HG02840 (cell line): ENCODE measurements around the gene SMYD3.
A peak's percentile ranks its signal among the peaks of the same experiment; 100 is the strongest.

Experiments used
- ATAC-seq: cut with Tn5 transposase; IDR thresholded peaks from one replicate; pipeline ENCODE4 v1.9.1; 2021; ENCODE audit warnings: mild to moderate bottlenecking, moderate library complexity, moderate number of reproducible peaks; ENCODE audit not compliant: unreplicated experiment, low FRiP score

Gene SMYD3

DNA sequence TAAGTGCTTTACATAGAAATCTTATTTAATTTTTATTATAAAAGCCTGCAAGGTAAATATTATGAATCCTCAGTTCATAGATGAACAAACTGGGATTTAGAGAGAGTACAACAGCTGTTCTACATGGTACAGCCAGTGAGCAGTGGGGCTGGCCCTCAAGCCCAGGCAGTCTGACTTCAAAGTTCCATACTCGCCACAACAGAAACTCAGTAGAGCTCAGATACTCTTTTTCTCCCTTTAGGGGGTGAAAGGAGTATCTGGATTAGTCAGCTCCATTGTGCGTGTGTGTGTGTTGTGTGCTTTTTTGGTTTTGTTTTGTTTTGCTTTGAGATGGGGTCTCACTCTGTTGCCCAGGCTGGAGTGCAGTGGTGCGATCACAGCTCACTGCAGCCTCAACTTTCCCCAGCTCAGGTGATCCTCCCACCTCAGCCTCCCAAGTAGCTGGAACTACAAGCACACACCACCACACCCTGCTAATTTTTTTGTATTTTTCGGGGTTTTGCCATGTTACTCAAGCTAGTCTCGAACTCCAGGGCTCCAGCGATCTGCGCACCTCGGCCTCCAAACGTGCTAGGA is 378.5 kb downstream of the SMYD3 start:
- ATAC-seq, result no peak

DNA sequence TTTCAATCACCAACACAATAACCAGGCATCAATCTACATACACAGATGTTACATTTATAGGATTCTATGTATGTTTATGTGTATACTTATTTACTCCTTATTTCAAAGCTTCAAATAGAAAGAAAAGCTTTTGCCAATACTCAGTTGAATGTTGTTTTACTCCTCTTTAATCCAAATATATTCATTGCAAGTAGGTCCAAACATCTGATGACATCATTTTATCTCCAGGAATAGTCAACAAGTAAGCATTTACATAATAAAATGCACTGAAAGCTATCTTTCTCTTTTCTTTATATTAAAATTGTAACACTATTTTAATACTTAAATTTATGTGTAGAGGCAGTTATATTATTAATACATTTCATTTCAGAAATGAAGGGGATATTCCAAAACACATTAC is 380.5 kb downstream of the SMYD3 start:
- no peak for ATAC-seq

DNA sequence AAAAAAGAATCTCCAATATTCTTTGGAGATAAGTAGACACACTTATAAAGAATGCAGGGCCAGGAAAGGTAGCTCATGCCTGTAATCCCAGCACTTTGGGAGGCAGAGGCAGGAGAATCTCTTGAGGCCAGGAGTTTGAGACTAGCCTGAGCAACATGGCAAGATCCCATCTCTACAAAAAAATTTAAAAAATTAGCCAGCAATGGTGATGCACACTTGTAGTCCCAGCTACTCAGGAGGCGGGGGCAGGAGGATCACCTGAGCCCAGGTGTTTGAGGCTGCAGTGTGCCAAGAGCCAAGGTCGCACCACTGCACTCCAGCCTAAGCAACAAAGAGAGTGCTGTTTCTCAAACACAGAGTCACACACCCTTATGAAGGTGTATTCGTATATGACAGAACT is 385.0 kb downstream of the SMYD3 start:
- ATAC-seq, result no peak

DNA sequence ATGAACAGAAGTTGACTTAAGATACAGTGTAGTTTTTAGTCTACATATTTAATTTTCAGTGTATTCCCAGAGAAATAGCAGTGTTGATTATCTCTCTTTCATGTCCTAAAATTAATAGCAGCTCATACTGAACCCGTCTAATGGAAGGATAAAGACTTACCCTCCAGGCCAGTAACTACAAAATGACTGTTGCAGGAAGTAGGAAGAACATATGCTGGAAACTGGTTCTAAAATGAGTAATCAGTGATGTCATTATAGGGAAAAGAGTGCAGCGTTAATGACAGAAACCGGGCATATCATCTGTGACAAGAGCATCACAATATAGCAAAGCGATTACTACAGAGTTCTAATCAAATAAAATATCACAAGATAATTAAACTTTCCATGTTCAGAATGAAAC is 385.5 kb downstream of the SMYD3 start:
- ATAC-seq, result no peak

DNA sequence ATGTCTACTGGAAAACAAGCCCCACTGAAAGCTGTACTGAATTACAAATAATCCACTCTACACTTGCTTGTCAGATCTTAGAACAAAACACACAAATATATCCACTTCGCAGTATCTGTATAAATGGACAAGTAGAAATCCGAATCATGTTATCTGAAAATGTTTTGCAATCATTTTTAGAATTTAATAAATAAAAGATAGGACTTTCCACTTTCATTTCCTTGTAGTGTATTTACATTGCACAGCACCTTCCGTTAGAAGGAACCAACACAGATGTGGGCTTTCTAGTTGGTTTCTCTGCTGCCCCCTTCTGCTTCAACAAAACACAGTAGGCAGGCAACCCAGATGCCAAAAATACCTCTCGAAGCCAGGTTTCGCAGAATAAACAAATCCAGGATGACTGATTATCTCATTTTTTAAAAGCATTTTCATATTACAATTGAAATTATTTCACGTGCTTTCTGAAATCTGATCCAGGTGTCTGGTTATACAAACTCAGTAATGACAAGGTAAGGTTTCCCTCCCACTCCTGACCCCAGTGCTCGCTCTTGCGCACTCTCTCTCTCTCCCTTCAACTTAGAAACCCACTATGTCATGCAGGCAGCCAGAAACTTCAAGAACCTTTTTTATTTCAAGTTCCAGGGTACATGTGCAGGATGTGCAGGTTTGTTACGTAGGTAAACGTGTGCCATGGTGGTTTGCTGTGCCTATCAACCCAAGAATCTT is 389.9 kb downstream of the SMYD3 start:
- peak; percentile 69 for ATAC-seq

DNA sequence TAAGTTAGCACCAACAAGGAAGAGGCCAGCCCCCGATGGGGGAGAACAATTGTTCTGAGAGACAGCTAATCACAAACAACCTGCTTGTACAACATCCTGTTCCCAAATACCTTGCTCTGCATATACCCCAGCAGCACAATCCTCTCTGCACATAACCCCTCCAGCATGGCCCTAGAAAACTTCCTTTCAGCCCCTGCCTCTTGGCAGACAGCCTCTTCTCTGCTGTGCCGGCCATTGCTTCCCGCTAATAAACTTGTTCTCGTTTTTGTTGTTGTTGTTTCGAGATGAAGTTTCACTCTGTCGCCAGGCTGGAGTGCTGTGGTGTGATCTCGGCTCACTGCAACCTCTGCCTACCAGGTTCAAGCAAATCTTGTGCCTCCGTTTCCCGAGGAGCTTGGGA is 392.7 kb downstream of the SMYD3 start:
- ATAC-seq, result no peak

DNA sequence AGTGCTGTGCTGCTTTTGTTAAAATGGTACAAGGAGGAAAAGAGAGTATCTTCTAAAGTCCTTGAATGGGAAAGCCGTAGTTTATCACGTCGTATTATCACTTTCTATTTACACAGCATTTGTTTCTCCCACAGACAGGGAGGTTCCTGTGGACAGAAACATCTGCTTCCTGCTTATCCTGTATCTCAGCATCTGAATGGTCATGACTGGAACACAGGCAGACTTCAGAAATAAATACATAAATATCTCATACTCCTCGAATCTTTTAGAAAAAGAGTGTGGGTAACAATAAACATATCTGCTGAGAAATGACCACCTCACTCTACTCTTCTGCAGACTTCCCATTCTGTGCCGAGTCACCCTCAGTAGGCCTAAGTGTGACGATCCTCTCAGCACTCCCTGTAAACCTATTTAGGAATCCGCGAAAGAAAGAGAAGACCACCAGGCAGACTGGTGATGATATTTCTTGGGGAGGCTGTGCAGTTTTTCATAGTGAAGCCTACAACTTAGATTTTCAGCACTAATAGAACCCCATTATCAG is 393.5 kb downstream of the SMYD3 start:
- no peak for ATAC-seq

DNA sequence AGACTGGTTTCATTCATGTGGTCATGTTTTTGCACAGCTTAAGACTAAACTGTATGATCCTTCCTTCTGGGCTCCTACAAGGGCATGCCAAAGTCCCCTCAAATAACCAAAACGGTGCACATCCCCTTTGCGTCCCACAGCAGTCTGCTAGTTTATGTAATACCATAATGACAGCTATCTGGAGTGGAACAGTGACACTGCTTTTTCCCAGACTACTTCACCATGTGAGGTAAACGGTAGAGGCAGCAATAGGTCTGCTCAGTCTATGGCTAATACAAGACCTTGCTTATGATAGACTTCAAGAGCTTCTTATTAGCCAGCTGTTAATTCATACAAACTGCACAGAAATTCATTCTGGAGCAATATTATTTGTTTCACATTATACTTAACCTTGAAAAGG is 395.5 kb downstream of the SMYD3 start:
- ATAC-seq, result no peak

DNA sequence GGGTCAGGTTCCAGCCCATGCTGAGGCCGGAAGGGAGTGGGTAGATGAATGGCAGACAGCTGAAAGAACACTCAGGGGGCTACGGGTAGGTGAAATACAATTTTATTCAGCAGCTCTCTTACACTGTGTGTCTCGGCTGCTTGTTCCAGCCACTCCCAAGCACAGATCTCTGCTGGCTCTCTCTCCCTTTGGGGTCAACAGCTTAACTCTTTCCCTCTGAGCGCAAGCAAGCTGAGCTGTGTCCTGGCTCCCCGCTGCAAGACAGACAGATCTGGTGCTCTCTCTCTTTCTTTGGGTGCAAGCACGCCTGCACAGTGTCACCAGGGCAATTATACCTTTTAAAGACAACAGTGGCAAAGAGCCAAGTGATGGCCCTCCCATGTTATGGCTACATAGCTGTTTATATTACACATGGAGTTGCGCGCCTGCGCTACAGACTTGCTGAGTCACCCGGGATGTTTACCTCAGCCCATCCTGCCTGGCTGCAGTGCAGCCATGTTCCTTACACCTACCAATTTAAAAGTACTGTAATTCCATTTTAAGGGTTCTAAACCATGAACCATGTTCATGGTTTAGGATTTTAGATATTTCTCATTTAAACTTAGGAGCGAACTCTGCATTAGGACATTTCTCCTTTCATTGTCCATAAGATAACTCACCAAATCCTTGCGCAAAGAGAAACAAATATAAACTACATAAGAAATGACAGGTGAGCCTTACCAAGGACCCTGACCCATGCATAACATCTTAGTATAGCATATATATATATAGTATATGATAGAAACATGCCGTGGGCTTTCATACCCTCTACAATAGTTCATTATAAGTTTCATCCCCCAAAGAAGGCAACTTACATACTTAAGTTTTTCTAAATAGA is 396.5 kb downstream of the SMYD3 start:
- ATAC-seq, result no peak

DNA sequence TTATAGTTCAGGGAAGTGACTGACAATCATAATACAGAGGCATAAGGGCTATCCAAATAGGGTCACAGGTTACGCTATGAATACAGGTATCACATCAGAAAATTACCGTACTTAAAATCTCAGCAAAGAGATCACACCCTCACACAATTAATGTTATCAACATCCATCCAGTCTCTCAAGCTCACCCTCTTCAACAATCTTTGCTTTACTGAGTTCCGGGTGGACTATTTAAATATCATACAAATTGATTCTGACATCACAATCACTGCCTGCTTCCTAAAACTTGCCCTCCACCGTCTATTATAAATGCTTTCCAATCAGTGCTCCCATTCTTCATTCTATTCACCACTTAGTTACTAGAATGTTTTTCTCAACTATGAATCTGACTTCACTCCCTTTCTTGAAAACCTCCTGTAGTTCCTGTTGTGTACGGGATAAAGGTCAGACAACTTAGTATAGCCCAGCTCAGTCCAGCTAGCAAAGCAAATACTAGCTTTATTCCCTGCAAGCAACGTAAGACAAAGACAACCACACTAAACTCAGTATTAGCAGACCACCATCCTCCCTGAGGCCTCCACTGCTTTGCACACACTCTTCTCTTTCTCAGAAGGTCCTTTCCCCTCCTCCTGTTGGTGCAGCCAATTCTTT is 398.7 kb downstream of the SMYD3 start:
- ATAC-seq, result no peak

DNA sequence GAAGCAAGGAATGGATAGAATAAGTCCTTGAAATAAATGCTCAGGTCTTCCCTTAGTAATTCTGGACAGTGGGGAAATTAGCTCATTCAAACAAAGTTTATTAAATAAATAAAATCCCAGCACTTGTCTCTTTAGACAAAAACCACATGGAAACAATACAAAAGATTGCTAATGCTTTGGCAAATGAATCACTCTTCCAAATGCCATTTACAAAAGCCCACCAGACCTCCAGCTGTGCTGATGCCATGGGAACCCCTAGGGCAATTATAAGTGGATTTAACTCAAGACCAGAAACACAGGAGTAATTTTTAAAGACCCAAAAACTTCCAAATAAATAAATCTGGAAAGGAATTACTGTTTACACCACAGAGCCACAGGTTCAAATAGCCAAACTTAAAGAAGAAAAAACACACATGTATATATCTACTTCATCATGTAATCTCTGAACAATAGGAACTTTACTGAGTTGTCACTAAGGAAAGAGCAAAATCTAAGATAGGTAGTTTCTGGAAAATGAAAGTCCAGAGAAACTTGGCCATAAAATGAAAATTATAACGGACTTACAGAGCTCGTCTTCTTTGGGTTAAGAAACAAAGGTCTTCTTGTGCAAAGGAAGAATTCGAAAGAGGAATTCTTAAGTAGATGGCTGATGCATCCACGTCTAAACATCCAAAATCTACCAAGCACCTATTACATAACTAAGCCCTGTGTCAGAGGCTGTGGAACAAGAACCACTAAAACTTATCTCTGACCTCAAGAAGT is 399.4 kb downstream of the SMYD3 start:
- ATAC-seq, result no peak

DNA sequence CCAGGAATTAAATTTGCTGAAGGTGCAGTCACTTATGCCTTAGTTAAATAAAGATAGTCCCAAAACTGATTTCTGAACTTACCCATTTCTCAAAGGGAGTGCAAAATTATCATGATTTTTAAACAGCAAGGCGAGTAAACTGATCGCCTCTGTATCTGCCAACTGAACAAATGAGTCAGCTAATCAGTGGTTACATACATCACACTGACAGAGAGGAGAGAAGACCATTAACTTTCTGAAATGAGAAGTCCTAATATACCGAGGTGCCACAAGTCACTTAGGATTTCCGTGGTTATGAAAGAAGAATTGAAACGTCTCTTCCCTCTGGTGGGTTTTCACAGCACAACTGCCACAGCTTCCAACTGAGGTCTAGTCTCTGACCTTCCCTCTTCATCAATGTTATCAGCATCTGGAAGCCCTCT is 400.7 kb downstream of the SMYD3 start:
- no peak for ATAC-seq

DNA sequence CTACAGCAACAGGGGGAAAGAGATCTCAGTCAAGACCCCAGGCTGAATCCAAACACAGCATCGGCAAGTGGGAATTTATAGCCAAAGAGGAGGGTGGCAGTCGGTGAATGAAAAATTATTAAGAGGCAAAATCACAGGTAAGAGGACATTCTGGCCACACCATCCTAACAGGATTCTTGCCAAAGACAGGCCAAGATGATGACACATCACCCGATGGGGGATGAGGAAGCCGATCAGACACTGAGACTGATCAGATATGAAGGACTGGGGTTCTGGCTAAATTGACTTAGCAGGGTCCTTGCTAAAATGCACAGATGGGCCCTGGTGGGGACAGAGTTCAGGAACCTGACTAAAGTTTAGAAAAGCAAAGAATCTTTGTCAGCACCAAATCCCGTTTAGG is 402.2 kb downstream of the SMYD3 start:
- no peak for ATAC-seq

DNA sequence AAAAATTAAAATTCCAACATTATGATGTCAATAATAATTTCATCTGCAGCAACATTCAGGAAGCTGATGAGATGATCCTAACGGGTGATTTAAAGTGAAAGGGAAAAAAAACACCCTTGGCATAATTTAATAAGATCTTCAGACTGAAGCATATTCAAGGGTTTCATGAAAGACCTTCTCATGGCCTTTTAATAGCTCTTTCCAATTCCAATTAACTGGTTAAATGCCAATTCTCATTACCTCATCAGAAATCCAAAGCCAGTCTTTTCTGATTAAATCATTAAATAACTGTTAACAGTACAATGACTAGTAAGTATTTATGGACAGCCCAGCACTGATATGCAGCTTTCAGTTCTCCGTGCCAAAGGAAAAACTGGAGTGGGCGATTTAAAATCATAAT is 407.5 kb downstream of the SMYD3 start:
- no peak for ATAC-seq

DNA sequence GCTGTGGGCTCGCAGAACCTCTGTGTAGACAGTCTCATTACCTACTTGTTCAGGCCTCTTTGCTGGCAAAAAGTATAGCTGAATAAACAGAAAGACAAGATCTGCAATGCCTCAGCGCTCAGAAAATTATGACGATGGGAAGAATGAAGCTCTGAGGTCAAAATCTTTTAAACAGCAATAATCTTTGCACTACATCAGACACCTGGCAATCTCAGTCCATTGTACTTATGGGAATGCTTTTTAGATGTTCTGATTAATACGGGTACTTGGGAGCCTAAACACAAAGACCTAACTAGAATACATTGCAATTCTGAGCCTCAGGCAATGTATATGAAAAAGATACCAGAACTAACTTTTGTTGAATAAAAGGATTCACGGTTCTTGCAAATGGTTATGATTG is 410.7 kb downstream of the SMYD3 start:
- no peak for ATAC-seq

DNA sequence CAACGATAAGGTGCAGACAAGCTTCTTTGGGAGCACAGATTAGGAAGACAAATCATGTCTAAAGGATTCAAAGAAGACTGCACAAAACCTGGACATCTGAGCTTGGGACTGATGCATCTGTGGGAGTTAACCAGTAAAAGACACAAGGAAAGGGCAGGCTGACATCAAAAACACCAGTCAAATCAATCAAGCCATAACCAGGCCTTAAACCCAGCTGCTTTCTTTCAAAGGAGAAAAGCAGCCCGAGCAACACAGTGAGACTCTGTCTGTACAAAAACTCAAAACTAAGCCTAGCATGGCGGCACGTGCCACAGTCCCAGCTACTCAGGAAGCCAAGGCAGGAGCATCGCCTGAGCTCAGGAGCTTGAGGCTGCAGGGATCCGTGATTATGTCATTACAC is 411.6 kb downstream of the SMYD3 start:
- ATAC-seq, result no peak

DNA sequence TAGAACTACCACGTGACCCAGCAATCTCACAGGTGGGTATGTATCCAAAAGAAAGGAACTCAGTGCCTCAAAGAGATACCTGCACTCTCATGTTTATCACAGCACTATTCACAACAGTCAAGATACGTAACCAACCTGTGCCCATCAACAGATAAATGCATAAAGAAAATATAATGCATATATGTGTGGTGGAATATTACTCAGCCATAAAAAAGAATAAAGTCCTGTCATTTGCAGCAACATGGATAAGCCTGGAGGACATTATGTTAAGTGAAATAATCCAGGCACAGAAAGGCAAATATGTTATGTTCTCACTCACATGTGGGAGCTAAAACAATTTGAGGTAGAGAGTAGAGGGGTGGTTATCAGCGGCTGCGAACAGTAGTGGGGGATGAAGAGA is 413.8 kb downstream of the SMYD3 start:
- no peak for ATAC-seq

DNA sequence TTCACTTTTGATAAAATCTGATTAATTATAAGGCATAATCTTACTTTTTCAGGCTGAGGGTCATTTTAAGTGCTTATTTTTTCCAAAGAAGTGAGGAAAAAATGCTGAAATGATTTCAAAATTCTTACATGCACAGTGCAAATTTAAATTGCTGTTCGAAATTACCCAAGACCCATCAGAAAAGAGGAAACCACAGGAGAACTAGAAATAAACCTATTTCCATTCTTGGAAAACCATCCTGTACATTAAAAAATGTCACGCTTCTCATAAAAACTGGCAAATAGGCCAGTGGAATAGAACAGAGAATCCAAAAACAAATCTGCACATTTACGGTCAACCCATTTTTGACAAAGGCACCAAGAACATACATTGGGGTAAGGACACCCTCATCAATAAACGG is 414.9 kb downstream of the SMYD3 start:
- ATAC-seq, result no peak

DNA sequence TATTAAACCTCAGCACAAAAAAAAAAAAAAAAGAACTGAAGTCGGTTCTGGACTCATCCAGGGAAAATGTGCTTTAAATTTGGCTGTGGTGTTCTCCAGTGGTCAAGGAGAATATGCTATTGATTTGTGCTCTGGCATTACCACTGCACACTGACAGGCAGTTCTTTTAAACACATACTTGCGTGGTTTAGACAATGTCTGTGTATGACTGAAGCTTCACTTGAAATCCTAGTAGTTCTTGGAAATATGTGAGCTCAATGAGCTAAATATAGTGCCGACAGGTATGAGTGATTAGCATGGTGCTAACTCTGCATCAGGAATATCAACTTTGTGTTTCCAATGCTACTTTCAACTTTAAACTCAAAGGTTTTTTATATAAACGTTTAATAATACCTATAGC is 415.6 kb downstream of the SMYD3 start:
- ATAC-seq, result no peak

DNA sequence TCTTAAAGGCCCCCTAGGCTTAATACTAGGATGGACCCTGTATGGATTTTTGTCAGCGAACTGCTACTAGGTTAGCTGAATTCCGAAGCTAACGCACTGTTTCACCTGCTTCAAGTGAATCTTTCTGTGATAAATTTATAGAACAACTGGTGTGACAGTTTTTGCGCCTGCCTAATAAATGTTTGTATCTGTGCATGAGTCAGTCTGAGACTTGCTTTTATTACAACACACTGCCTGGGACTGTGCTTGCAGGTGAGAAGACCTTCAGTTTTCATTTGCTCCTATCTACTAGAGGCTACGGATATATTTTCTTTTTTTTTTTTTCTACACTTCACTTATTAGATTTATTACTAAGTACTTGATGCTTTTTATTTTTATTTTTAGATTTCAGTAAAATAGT is 420.9 kb downstream of the SMYD3 start:
- no peak for ATAC-seq
